ES-I3 (cell line): ENCODE results near the gene IL1RAPL1.

Source experiments
- H3K36me3 ChIP-seq: 2 replicates; pipeline ENCODE4 v1.6.1; 2013; ENCODE audit warnings: mild to moderate bottlenecking, low read length, control low read depth, moderate library complexity; ENCODE audit not compliant: insufficient read depth
- H3K4me1 ChIP-seq: 2 replicates; pipeline ENCODE4 v1.6.1; 2013; ENCODE audit warnings: mild to moderate bottlenecking, control low read depth, low read length; ENCODE audit not compliant: insufficient read depth
- H3K9ac ChIP-seq: 2 replicates; pipeline ENCODE4 v1.6.1; 2013; ENCODE audit warnings: low read depth, mild to moderate bottlenecking, low read length, moderate library complexity
- H3K9me3 ChIP-seq: 2 replicates; pipeline ENCODE4 v1.6.1; 2013; ENCODE audit warnings: mild to moderate bottlenecking, low read length, moderate library complexity; ENCODE audit not compliant: control insufficient read depth, insufficient read depth

The IL1RAPL1 gene

DNA sequence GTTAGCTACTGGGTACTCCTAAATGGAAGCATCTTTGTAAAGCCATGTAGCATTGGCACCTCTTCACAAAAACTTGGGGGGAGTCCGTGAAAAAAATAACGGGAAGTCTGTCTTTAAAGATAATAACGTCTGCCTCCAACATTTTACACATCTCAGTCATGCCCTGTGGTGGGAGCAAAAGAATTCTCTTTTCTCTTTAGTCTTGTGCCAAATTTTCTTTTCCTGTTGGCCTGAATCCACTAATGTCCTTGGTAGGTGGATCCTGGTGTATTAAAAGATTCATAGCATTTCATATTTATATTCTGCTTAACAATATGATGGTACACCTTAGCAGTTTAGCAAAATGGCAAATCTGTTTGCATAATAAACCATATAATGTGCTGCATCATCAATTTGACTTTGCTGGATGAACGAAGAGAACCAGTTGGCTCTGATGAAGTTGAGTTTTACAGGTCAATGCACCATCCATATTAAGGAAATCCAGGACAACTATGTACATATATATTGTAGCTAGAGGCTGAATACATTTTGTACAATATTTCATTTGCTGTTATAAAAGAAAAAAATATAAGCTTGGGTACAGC, 881.8 kb downstream of the IL1RAPL1 start:
- H3K9me3 ChIP-seq: no peaks in the 10 kb centered on the region

DNA sequence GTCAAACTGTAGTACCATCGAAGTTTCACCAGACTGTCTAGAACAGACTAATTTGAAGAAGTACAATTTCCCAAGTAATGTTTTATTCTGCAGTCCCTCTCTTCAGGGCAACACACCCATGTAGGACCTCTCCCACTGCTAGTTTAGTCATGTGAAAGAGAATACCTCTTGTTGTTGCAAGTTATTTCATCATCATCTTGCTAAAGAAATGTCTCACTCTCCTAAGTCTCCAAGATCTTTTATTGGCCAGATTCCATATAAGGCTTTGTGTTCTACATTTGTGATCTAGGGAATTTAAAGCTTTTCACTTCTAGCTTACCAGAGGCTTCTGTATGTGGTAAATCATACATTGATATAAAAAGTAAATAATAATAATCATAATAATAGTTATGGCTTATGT, 882.8 kb downstream of the IL1RAPL1 start:
- no peak overlapping the region for H3K9ac ChIP-seq

More for the DNA sequence above, 881.8 kb downstream of the IL1RAPL1 start:
- Histone ChIP-seq H3K4me1 (0 out of 2 replicates have a peak, but pooled peaks cover 6% of the 10 kb centered on the region), H3K9ac (no peak overlapping the region), H3K36me3 (no peaks in the 10 kb centered on the region)

DNA sequence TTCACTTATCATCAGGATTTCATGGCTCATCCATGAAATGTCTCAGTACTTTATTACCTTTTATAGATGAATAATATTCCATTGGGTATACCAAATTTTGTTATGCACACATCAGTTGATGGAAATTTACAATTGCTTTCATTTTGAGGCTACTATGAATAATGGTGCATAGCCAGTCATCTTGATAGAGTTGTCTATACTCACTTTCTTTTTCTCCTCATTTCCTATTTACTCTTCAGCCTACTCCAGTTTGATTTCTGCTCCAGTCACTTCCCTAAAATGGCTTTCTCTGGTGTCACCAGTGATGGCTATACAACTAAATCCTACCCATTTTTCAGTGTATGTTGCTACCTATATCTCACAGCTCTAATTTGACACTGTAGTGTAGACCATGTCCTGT, 884.6 kb downstream of the IL1RAPL1 start:
- H3K4me1 ChIP-seq: 0 out of 2 replicates have a peak, but pooled peaks cover 6% of the 10 kb centered on the region
- no peaks in the 10 kb centered on the region for H3K36me3 ChIP-seq
- no peak overlapping the region for H3K9ac ChIP-seq
- H3K9me3 ChIP-seq: no peaks in the 10 kb centered on the region

More for the DNA sequence above, 882.8 kb downstream of the IL1RAPL1 start:
- Histone ChIP-seq H3K9me3 (no peaks in the 10 kb centered on the region), H3K4me1 (0 out of 2 replicates have a peak, but pooled peaks cover 6% of the 10 kb centered on the region), H3K36me3 (no peaks in the 10 kb centered on the region)

DNA sequence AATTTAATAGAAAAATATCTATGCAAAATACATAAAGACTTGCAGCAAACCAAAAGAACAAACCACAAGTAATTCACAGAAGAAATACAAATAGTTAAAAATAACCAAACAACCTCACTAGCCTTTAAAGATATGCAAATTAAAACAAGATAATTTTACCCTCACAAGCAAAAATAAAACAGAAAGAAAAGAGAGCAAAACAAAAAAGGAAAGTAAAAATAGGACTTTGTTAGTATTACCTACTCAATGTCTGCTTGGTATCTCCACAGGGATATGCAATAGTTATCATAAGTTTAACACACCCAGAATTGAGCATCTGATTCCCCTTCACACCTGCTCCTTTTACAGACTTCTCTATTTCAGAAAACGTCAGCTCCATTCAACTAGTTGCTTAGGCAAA, 890.6 kb downstream of the IL1RAPL1 start:
- Histone ChIP-seq H3K4me1 (no peaks in the 10 kb centered on the region), H3K36me3 (no peaks in the 10 kb centered on the region), H3K9me3 (no peaks in the 10 kb centered on the region), H3K9ac (no peak overlapping the region)

DNA sequence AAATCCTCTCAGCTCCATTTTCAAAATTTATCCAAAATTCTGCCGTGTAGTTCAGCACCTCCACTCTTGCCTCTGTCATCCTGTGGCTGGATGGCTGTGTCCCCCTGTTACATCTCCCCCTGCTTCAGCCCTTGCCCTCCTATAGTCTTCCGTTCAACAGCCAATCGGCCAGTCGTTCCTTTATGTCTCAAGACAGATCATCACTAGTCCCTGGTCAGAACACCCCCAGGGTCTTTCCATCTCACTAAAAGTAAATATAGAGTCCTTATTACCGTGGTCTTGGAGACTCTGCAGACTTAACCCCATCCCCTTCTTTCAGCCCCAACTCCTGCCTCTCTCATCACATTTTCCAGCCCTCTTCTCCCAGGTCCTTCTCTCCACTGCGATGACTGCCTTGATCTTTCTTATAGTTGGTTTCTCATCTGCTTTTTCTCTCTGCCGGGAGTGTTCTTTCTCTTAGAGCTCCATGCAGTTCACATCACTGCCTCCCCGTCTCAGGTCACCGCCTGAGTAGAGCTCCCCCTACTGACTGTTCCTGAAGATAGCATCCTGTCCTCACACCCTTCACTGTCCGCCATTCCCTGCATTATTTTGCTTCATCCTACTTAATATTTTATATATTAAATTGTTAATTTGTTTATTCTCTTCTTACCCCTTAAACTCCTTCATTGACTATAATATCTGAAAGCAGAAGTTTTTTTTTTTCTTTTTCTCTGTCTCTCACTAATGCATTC, 891.3 kb downstream of the IL1RAPL1 start:
- Histone ChIP-seq H3K9ac (no peak overlapping the region), H3K9me3 (no peaks in the 10 kb centered on the region), H3K4me1 (no peaks in the 10 kb centered on the region), H3K36me3 (no peaks in the 10 kb centered on the region)

DNA sequence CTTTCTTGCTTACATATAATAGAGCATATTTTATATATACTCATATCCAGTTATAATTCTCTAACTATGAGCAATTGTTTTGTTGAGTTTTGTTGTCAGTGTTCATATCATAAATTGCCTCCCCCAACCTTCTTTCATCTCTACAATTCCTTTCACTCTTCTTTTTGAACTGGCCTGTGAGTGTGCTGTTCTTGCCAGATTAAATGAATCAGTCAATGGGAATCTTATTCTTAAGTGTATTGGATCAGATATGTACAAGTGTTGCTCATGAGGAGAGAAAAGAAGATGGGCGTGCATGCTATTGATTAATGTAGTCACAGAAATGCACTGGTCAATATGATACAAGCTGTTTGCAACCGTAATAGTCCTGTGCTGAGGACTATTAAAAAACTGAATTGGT, 900.0 kb downstream of the IL1RAPL1 start:
- Histone ChIP-seq H3K36me3 (no peaks in the 10 kb centered on the region), H3K9ac (no peak overlapping the region), H3K9me3 (no peaks in the 10 kb centered on the region), H3K4me1 (no peaks in the 10 kb centered on the region)

DNA sequence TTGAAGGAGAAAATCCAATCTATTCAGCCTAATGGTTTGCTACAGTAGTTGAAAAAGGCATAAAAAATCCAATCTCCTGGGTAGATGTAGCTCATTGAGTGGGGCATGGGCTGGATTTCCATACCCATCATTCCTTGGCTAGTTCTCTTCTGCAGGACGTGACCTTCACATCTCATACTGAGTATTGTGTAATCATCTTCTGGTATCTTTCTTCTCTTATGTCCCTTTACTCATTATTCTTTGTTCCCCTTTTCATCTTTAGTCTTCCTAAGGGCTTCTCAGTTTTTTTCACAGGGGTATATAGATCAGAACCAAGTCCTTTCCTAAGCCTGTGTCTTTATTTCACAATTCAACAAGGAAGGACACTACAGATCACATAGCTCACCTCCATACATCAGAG, 900.5 kb downstream of the IL1RAPL1 start:
- Histone ChIP-seq H3K9me3 (no peaks in the 10 kb centered on the region), H3K9ac (no peak overlapping the region), H3K36me3 (no peaks in the 10 kb centered on the region), H3K4me1 (no peaks in the 10 kb centered on the region)

DNA sequence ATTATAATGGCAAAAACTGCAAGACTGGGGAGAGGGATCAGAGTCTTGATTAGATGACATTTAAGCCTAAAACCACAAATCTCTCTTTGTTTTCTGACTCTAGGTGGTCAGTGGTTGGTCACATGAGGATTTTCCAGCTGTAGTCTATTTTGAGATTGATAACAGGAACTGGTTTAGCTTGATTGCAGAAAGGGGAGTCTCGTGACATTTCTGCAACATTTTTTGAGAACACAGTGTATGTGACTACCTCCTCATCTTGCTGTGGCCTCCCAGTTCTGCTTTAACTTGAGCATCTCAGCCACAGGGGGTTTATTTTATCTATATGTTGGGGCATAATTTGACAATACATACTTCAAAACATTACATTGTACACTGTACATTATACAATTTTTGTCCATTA, 901.7 kb downstream of the IL1RAPL1 start:
- Histone ChIP-seq H3K4me1 (no peaks in the 10 kb centered on the region), H3K36me3 (no peaks in the 10 kb centered on the region), H3K9me3 (no peaks in the 10 kb centered on the region), H3K9ac (no peak overlapping the region)

DNA sequence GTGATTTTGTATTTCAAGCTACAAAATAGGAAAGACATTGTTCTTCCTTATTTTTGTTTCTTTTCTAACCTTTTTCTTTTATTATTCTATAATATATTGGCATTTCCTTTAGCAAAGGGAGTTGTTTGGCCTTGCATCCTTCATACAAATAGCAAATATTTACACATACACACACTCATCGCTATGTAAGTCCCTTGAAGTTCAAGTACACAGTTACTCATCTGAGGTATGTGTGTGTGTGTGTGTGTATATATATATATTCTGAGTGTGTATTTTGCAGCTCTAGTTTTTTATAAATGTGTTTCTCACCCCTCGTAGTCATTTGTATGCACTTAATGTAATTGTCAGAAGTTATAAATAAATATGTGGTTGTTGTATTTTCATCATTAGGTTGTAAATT, 903.4 kb downstream of the IL1RAPL1 start:
- no peaks in the 10 kb centered on the region for H3K4me1 ChIP-seq
- no peaks in the 10 kb centered on the region for H3K9me3 ChIP-seq
- H3K36me3 ChIP-seq: no peaks in the 10 kb centered on the region
- no peak overlapping the region for H3K9ac ChIP-seq

DNA sequence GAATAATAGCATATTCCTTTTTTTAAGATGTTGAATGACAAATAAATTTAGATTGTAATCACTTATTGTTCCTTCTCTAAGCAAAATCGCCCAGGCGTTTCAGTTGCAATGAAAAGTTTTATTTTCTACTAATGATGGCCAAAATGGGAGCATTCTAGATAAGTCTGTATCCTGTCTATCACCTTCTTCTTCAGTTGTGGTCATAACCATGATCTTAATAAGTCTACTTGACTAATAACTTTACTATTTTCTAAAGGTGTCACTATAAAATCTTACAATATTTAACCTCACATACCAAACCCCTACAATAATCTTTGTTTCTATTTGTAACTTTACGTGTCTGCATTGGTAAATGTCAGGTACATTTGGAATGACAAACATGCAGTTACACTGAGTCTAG, 904.4 kb downstream of the IL1RAPL1 start:
- Histone ChIP-seq H3K4me1 (no peaks in the 10 kb centered on the region), H3K9ac (no peak overlapping the region), H3K36me3 (no peaks in the 10 kb centered on the region), H3K9me3 (no peaks in the 10 kb centered on the region)

DNA sequence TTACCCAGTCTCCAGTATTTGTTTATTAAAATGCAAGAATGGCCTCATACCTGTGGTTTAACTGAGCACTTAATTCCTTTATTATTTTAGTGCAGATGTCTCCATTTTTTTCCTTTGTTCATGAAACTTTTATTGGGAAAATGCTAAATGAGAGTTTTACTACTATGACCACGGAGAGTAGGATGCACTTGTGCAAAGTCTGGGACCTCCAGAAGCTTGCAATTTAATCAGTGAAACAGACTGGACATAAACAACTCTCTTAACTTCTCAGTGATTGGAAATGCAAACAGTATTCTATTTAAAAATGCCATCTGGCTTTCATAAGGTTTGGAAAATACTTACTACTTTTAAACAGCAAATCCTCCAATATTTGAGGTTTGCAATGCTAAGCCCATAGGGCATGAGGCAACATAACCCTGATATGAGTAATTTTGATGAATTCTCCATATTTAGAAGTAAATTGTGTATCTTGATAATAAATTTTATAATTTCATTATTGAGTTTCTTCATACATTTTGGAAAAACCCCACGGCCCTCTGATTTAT, 909.5 kb downstream of the IL1RAPL1 start:
- Histone ChIP-seq H3K9me3 (no peaks in the 10 kb centered on the region), H3K36me3 (no peaks in the 10 kb centered on the region), H3K9ac (no peak overlapping the region), H3K4me1 (no peaks in the 10 kb centered on the region)

DNA sequence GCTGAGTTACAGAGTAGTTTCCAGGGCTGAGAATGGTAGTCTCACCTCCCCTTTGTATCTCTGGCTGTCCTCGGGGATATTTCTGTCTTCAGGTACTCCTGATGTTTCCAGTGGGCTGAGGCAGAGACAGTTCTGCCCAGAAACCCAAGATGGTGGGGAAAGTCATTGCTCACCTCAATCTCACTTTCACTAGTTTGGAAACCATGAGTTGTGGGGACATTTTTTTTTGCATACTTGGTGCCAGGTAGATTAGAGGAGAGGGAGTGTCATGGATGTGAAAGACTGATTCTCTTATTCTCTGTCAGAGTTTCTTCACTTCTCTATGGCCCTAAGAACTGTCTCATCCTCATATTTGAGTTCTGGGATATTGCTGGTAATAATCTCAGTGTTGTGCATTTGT, 919.5 kb downstream of the IL1RAPL1 start:
- Histone ChIP-seq H3K36me3 (no peaks in the 10 kb centered on the region), H3K9ac (no peak overlapping the region), H3K4me1 (no peaks in the 10 kb centered on the region), H3K9me3 (no peaks in the 10 kb centered on the region)

DNA sequence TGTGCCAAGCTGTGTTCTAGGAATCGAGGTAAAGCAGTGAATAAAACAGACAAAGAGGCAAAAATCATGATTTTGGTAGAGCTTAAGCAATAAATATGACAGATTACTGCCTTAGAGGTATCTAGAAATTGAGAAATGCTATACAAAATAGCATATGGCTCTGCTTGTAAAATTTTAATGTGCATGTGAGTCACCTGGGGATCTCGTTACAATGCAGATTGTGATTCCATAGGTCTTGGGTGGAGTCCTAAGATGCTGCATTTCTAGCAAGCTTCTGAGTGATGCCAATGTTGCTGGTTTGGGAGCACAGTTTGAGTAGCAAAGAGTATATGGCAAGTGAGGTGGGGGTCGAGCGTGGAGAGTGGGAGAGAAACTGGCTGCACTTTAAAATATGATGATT, 930.9 kb downstream of the IL1RAPL1 start:
- Histone ChIP-seq H3K4me1 (no peaks in the 10 kb centered on the region), H3K36me3 (no peaks in the 10 kb centered on the region), H3K9ac (no peak overlapping the region), H3K9me3 (no peaks in the 10 kb centered on the region)

DNA sequence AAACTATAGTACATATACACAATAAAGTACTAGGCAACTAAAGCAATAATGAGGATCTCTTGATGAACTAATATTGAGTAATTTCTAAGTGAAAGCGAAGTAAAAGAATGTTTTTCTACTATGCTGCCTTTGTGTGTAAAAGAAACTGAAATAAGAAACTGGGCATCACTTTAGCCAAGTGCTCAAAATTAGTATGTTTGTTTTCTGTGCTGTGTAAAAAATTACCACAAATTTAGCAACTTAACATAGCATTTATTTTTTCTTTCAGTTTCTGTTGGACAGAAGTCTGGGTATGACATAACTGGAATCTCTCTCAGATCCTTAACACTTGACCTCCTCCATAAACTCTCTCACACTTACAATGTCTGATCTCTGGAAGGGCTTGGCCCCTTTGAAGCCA, 941.0 kb downstream of the IL1RAPL1 start:
- Histone ChIP-seq H3K4me1 (no peaks in the 10 kb centered on the region), H3K36me3 (no peaks in the 10 kb centered on the region), H3K9me3 (no peaks in the 10 kb centered on the region), H3K9ac (no peak overlapping the region)

DNA sequence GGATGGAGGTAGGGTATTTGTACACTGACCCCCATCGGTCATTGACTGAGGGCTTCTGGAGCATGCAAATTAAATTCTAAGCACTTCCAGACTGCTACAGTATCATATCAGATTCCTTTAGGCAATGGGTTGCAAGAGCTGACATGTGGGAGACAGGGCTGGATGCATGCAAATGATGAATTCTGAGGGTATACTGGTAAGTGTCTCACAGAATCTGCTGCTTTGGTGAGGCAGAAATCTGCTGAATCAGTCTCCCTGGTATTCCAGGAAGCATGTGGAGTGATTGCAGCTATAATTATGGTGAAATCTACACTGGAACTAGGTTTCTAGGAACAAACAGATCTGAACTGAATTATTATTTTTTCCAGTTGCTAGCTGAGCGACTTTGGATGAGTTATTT, 943.3 kb downstream of the IL1RAPL1 start:
- Histone ChIP-seq H3K9me3 (no peaks in the 10 kb centered on the region), H3K36me3 (no peaks in the 10 kb centered on the region), H3K9ac (no peak overlapping the region), H3K4me1 (no peaks in the 10 kb centered on the region)
